GM12878 (cell line): ENCODE measurements around the gene UBL4B. TPM values are rescaled to one million over a fixed set of nuclear protein-coding genes. Genes with fewer than 3 reads are reported as not detected.

Experiments used
- ATAC-seq: fragments of 200-7000 bp; cut with Tn5 transposase; 3 replicates; pipeline ENCODE4 v1.9.1; 2020; ENCODE audit warnings: mild to moderate bottlenecking, moderate library complexity
- BruUV-seq: library from RNA; stranded (reverse); fragments of 400-500 nt; replicated peaks from 2 replicates; lab custom pipeline; 2021; lab: Mats Ljungman, UMichigan
- CTCF ChIA-PET: fragments of 300-600 bp; sonication (Branson Sonifier 250); formaldehyde crosslinking; extraction: SDS; loops from one replicate; lab custom pipeline; 2021; ENCODE audit warnings: inconsistent platforms; lab: Yijun Ruan, JAX
- POLR2A ChIA-PET: fragments of 350-600 bp; formaldehyde crosslinking; extraction: SDS; loops from one replicate; lab custom pipeline; 2021; ENCODE audit warnings: inconsistent platforms; lab: Charles Lee
- RAD21 ChIA-PET: fragments of 300-600 bp; sonication (Branson Sonifier 250); formaldehyde crosslinking; loops from one replicate; lab custom pipeline; 2023; ENCODE audit warnings: antibody characterized with exemption; ENCODE audit not compliant: unreplicated experiment; lab: Charles Lee
- SMC1A ChIA-PET: fragments of 300-600 bp; sonication (Branson Sonifier 250); formaldehyde crosslinking; loops from one replicate; lab custom pipeline; 2023; ENCODE audit not compliant: unreplicated experiment, uncharacterized antibody; lab: Charles Lee
- DNase-seq: peaks from one replicate; pipeline ENCODE4 v3.0.0-alpha.2; 2011; ENCODE audit warnings: low read depth, low spot score
- FAIRE-seq: peaks from 3 replicates; lab custom pipeline; 2011; peaks lifted over from hg19 to GRCh38; lab: Jason Lieb, UNC
- H2AFZ ChIP-seq: 2 replicates; pipeline ENCODE4 v1.6.0; 2011; ENCODE audit warnings: low read depth, low read length, control low read depth; ENCODE audit not compliant: control insufficient read depth
- H3K27ac ChIP-seq: 2 replicates; pipeline ENCODE4 v1.5.1; 2011; ENCODE audit warnings: control low read depth; ENCODE audit not compliant: control insufficient read depth, insufficient read depth
- H3K27me3 ChIP-seq, 2 experiments: replicated peaks in 1 of 2; 2 replicates each; pipeline versions ENCODE4 v1.6.0 to v1.6.1; 2011; ENCODE audit warnings: low read length in 1 of 2; ENCODE audit not compliant: control insufficient read depth in 2 of 2, insufficient read depth in 2 of 2
- H3K36me3 ChIP-seq, 2 experiments: 2 replicates each; pipeline ENCODE4 v1.5.1; 2011; ENCODE audit warnings: low read length in 1 of 2; ENCODE audit not compliant: control insufficient read depth in 2 of 2, insufficient read depth in 2 of 2
- H3K4me1 ChIP-seq: 2 replicates; pipeline ENCODE4 v1.6.1; 2011; ENCODE audit warnings: mild to moderate bottlenecking, low read length, moderate library complexity, mixed read lengths; ENCODE audit not compliant: control insufficient read depth, insufficient read depth
- H3K4me2 ChIP-seq: 2 replicates; pipeline ENCODE4 v1.6.0; 2011; ENCODE audit warnings: control low read depth; ENCODE audit not compliant: control insufficient read depth, insufficient read depth
- H3K4me3 ChIP-seq: fragments of 200-600 bp; sonication (generic); 2 replicates; pipeline ENCODE4 v1.5.1; 2016
- H3K79me2 ChIP-seq: 2 replicates; pipeline ENCODE4 v1.6.0; 2011; ENCODE audit warnings: low read length; ENCODE audit not compliant: control insufficient read depth, insufficient read depth
- H3K9ac ChIP-seq: 2 replicates; pipeline ENCODE4 v1.8.0; 2011; ENCODE audit warnings: low read length, control low read depth, mixed read lengths; ENCODE audit not compliant: control insufficient read depth, insufficient read depth
- H3K9me3 ChIP-seq: replicated peaks from 3 replicates; pipeline ENCODE4 v1.5.1; 2011; ENCODE audit warnings: mild to moderate bottlenecking, low read length; ENCODE audit not compliant: control insufficient read depth, insufficient read depth
- H4K20me1 ChIP-seq: 2 replicates; pipeline ENCODE4 v1.6.0; 2011; ENCODE audit not compliant: control insufficient read depth, insufficient read depth
- EED ChIP-seq: sonication (generic); IDR thresholded peaks from 2 replicates; pipeline ENCODE4 v1.6.1; 2016; ENCODE audit warnings: antibody characterized with exemption, low read depth
- HDAC2 ChIP-seq: fragments of 200-600 bp; sonication (generic); IDR thresholded peaks from 2 replicates; pipeline ENCODE4 v1.6.1; 2017
- MYB ChIP-seq: fragments of 150-350 bp; IDR thresholded peaks from 2 replicates; pipeline ENCODE4 v1.6.1; 2014; ENCODE audit warnings: mild to moderate bottlenecking, low read depth, low read length, borderline replicate concordance
- NR2C1 ChIP-seq: fragments of 450-650 bp; IDR thresholded peaks from 2 replicates; pipeline ENCODE4 v1.6.1; 2017; ENCODE audit warnings: antibody characterized with exemption, mild to moderate bottlenecking, moderate library complexity
- NR2F1 ChIP-seq: fragments of 450-650 bp; conservative IDR thresholded peaks from 2 replicates; pipeline ENCODE4 v1.6.1; 2017; ENCODE audit warnings: mild to moderate bottlenecking
- POLR2A ChIP-seq: IDR thresholded peaks from 2 replicates; pipeline ENCODE4 v1.6.1; 2011; ENCODE audit warnings: low read depth, mild to moderate bottlenecking, low read length
- SUZ12 ChIP-seq: fragments of 200-600 bp; sonication (generic); IDR thresholded peaks from one replicate; pipeline ENCODE4 v1.6.1; 2018; ENCODE audit warnings: antibody characterized with exemption, mild to moderate bottlenecking; ENCODE audit not compliant: unreplicated experiment
- ZNF217 ChIP-seq: fragments of 450-650 bp; IDR thresholded peaks from 2 replicates; pipeline ENCODE4 v1.6.1; 2017; ENCODE audit warnings: antibody characterized with exemption, mild to moderate bottlenecking
- WGBS: methylation state at CpG from one replicate; pipeline ENCODE4 v1.1.6; 2016; ENCODE audit warnings: low lambda C conversion rate; ENCODE audit not compliant: insufficient replicate concordance, insufficient coverage; ENCODE audit errors: missing lambda C conversion rate; 5-methylcytosine and 5-hydroxymethylcytosine counted together
- in situ Hi-C: fragments of 300-500 bp; cut with MboI; formaldehyde crosslinking; loops from 9 replicates; pipeline ENCODE4 v1.14.3; 2018; ENCODE audit warnings: mixed read lengths
- intact Hi-C: fragments of 100-400 bp; cut with micrococcal nuclease; formaldehyde crosslinking; loops from one replicate; pipeline ENCODE4 v1.14.2; 2022; ENCODE audit not compliant: unreplicated experiment
- polyA plus RNA-seq, 11 experiments: library from polyadenylated mRNA; depleted of rRNA in 4 of 11; unstranded in 6 of 11; stranded (reverse) in 5 of 11; fragments of >200 nt; fragmentation: Nextera tagmentation in 4 of 11; fragmentation: Illumina TruSeq in 1 of 11; extraction: Ambion mirVana in 4 of 11; extraction: Trizol in 1 of 11; gene quantifications; 1 replicate in 1 of 11; 2 replicates in 10 of 11; pipeline versions ENCODE4 v1.2.1 to v1.2.3, GENCODE V29; 2011 to 2016; ENCODE audit warnings: inconsistent platforms in 2 of 11, missing spikeins in 2 of 11, low read depth in 1 of 11
- total RNA-seq, 4 experiments: library from RNA; depleted of rRNA in 3 of 4; stranded (reverse); fragments of >200 nt in 3 of 4; fragmentation: Illumina TruSeq in 1 of 4; extraction: Trizol in 1 of 4; gene quantifications; 2 replicates each; pipeline versions ENCODE4 v1.2.1 to v1.2.3, GENCODE V29; 2013 to 2021
- TF ChIP-seq, protein P1 (sequence below): IDR thresholded peaks from 2 replicates; pipeline ENCODE4 v1.6.1; 2012; ENCODE audit warnings: mild to moderate bottlenecking, low read depth, low read length
- TF ChIP-seq, protein P2 (sequence below): fragments of 450-650 bp; IDR thresholded peaks from 2 replicates; pipeline ENCODE4 v1.6.1; 2014; ENCODE audit warnings: mild to moderate bottlenecking
- TF ChIP-seq, protein P3 (sequence below): IDR thresholded peaks from 2 replicates; pipeline ENCODE4 v1.6.1; 2012; ENCODE audit warnings: low read length, inconsistent platforms
- TF ChIP-seq, protein P4 (sequence below): IDR thresholded peaks from 2 replicates; pipeline ENCODE4 v1.6.1; 2012; ENCODE audit warnings: low read depth, low read length, improper control_type of control experiment

The UBL4B gene
- total and polyA plus RNA-seq, 10 of the 15 experiments (the other 5 are each of a cell fraction or from before 2014, with no cell fraction given): 0.06 to 0.15 TPM; not detected in 8

DNA sequence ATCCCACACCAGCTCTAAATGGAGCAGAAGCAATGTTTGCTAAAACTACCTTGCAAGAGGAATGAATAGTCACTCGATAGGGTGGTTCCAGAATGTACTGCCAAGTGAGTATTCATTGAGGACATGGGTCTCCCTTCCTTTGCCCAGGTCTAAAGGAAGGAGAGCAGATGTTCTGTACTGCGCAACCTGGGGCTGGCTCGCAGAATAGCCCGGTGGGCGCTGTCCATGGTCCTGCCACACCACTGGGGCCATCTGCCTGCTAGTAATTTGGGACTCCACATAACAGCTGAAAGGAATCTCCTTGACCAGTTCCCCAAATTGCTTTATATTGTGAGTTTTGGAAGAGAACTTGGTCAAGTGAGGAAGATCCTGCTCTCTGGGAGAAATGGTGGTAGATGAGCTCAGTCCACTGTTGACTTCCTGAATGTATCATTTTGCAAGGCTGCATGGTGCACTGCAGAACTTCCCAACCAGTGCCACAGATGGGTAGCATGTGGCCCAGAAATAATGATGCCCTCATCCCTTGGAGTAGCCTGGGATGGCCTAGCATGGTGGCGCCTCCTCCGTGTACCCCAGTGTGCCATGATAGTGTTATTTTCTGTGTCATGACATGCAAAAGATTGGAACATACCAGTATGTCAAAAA is 43.8 kb downstream of the UBL4B start:
- no peak overlapping the region for H3K9ac ChIP-seq
- no peak for TF ChIP-seq POLR2A
- TF ChIP-seq, protein P1, sequence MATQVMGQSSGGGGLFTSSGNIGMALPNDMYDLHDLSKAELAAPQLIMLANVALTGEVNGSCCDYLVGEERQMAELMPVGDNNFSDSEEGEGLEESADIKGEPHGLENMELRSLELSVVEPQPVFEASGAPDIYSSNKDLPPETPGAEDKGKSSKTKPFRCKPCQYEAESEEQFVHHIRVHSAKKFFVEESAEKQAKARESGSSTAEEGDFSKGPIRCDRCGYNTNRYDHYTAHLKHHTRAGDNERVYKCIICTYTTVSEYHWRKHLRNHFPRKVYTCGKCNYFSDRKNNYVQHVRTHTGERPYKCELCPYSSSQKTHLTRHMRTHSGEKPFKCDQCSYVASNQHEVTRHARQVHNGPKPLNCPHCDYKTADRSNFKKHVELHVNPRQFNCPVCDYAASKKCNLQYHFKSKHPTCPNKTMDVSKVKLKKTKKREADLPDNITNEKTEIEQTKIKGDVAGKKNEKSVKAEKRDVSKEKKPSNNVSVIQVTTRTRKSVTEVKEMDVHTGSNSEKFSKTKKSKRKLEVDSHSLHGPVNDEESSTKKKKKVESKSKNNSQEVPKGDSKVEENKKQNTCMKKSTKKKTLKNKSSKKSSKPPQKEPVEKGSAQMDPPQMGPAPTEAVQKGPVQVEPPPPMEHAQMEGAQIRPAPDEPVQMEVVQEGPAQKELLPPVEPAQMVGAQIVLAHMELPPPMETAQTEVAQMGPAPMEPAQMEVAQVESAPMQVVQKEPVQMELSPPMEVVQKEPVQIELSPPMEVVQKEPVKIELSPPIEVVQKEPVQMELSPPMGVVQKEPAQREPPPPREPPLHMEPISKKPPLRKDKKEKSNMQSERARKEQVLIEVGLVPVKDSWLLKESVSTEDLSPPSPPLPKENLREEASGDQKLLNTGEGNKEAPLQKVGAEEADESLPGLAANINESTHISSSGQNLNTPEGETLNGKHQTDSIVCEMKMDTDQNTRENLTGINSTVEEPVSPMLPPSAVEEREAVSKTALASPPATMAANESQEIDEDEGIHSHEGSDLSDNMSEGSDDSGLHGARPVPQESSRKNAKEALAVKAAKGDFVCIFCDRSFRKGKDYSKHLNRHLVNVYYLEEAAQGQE: peak; percentile 96
- TF ChIP-seq, all 136 proteins: peak for 1
- Histone ChIP-seq H3K9me3 (no peaks in the 10 kb centered on the region), H3K27me3 (peaks cover 3 to 4% of the 10 kb centered on the region in 2 experiments; a peak in 3 of 4 replicates), H2AFZ (no peak overlapping the region), H3K27ac (no peak overlapping the region), H3K4me3 (no peak overlapping the region), H3K36me3 (no peaks in the 10 kb centered on the region), H4K20me1 (no peaks in the 10 kb centered on the region), H3K4me2 (no peak overlapping the region), H3K79me2 (no peaks in the 10 kb centered on the region), H3K4me1 (no peaks in the 10 kb centered on the region)
- POLR2A ChIA-PET: no interaction called here
- CTCF ChIA-PET: no interaction called here
- 26% methylated on average over 7 of the region's 7 CpGs for WGBS
- SMC1A ChIA-PET: no interaction called here
- RAD21 ChIA-PET: no interaction called here
- no peak for FAIRE-seq
- BruUV-seq: no TSS peak
- intact Hi-C loops: no loop called here
- in situ Hi-C loops: no loop called here
- ATAC-seq: peak; percentile 66
- DNase-seq: no peak

DNA sequence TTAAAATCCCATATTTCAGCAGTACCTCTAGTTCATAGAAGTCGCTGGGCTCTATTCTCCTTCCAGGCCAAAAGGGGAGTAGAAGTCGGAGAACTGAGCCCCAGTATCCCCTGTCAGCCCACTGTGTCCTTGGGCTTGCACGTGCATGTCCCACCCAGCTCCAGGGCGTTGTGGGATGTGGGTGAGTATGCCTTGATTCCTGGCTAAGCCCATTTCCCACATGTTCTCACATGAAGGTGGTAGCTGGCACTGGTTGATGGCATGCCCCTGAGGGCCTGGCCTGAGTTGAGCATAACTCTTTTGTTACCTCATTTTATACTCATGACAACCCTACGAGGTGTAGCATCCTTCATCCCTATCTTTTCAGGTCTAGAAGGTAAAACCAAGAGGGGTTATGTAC is 46.0 kb downstream of the UBL4B start:
- Histone ChIP-seq H3K4me1 (no peaks in the 10 kb centered on the region), H2AFZ (no peak overlapping the region), H3K27ac (no peak overlapping the region), H3K9ac (no peak overlapping the region), H3K79me2 (no peaks in the 10 kb centered on the region), H3K27me3 (no peaks in the 10 kb centered on the region; a peak in 3 of 4 replicates), H3K4me2 (no peak overlapping the region), H3K36me3 (no peaks in the 10 kb centered on the region), H3K9me3 (no peaks in the 10 kb centered on the region), H4K20me1 (no peaks in the 10 kb centered on the region), H3K4me3 (no peak overlapping the region)
- ATAC-seq (no peak), FAIRE-seq (no peak), DNase-seq (no peak)
- SMC1A ChIA-PET: no interaction called here
- BruUV-seq: no TSS peak
- RAD21 ChIA-PET: no interaction called here
- CTCF ChIA-PET: no interaction called here
- in situ Hi-C loops (no loop called here), intact Hi-C loops (no loop called here)
- TF ChIP-seq MYB (no peak), HDAC2 (no peak), EED (no peak), SUZ12 (no peak), ZNF217 (no peak), NR2F1 (no peak), NR2C1 (no peak)
- TF ChIP-seq, protein P2, sequence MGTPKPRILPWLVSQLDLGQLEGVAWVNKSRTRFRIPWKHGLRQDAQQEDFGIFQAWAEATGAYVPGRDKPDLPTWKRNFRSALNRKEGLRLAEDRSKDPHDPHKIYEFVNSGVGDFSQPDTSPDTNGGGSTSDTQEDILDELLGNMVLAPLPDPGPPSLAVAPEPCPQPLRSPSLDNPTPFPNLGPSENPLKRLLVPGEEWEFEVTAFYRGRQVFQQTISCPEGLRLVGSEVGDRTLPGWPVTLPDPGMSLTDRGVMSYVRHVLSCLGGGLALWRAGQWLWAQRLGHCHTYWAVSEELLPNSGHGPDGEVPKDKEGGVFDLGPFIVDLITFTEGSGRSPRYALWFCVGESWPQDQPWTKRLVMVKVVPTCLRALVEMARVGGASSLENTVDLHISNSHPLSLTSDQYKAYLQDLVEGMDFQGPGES: no peak
- TF ChIP-seq, protein P3, sequence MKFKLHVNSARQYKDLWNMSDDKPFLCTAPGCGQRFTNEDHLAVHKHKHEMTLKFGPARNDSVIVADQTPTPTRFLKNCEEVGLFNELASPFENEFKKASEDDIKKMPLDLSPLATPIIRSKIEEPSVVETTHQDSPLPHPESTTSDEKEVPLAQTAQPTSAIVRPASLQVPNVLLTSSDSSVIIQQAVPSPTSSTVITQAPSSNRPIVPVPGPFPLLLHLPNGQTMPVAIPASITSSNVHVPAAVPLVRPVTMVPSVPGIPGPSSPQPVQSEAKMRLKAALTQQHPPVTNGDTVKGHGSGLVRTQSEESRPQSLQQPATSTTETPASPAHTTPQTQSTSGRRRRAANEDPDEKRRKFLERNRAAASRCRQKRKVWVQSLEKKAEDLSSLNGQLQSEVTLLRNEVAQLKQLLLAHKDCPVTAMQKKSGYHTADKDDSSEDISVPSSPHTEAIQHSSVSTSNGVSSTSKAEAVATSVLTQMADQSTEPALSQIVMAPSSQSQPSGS: no peak
- TF ChIP-seq, protein P4, sequence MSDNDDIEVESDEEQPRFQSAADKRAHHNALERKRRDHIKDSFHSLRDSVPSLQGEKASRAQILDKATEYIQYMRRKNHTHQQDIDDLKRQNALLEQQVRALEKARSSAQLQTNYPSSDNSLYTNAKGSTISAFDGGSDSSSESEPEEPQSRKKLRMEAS: no peak
- WGBS: 3% methylated on average over 5 of the region's 5 CpGs
- POLR2A ChIA-PET: no interaction called here
